Testis (tissue), 2 donors: ENCODE measurements around the gene RAD51C.

ENCODE experiments used
- POLR2A ChIP-seq: fragments of 450-650 bp; IDR thresholded peaks from one replicate; pipeline ENCODE4 v1.6.1; 2017; ENCODE audit warnings: antibody characterized with exemption, mild to moderate bottlenecking, moderate library complexity
- TF ChIP-seq, protein P1 (sequence below), 3 experiments: fragments of 450-650 bp in 2 of 3; fragments of 200-600 bp in 1 of 3; sonication (generic) in 1 of 3; IDR thresholded peaks; one replicate each; pipeline ENCODE4 v1.5.1; 2016 to 2019; ENCODE audit warnings: antibody characterized with exemption in 3 of 3, mild to moderate bottlenecking in 2 of 3, moderate library complexity in 1 of 3

- TF ChIP-seq, protein P1, sequence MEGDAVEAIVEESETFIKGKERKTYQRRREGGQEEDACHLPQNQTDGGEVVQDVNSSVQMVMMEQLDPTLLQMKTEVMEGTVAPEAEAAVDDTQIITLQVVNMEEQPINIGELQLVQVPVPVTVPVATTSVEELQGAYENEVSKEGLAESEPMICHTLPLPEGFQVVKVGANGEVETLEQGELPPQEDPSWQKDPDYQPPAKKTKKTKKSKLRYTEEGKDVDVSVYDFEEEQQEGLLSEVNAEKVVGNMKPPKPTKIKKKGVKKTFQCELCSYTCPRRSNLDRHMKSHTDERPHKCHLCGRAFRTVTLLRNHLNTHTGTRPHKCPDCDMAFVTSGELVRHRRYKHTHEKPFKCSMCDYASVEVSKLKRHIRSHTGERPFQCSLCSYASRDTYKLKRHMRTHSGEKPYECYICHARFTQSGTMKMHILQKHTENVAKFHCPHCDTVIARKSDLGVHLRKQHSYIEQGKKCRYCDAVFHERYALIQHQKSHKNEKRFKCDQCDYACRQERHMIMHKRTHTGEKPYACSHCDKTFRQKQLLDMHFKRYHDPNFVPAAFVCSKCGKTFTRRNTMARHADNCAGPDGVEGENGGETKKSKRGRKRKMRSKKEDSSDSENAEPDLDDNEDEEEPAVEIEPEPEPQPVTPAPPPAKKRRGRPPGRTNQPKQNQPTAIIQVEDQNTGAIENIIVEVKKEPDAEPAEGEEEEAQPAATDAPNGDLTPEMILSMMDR (IDR thresholded peaks at IDR 0.05), result no peak
- TF ChIP-seq POLR2A, result no peak
These were observed 41.6 kb downstream of the RAD51C start for GRCh38 chr17:58734040-58734439.
